Liver (tissue), 9 donors: Measurements from ENCODE around the gene DIPK1B. TPM values are rescaled to one million over a fixed set of nuclear protein-coding genes. Genes with fewer than 3 reads are reported as not detected.
A peak's percentile ranks its signal among the peaks of the same experiment; 100 is the strongest.

Experiments used
- DNase-seq: peaks from one replicate; pipeline ENCODE4 v3.0.0-alpha.2; 2017; ENCODE audit warnings: low spot score
- H3K27ac ChIP-seq, 2 donors: one replicate each; pipeline ENCODE4 v1.7.0; 2013; ENCODE audit warnings: inconsistent platforms in 2 of 2, low read length in 2 of 2, control low read depth in 1 of 2, low read depth in 1 of 2, mild to moderate bottlenecking in 1 of 2
- H3K27me3 ChIP-seq, 4 donors: one replicate each; pipeline versions ENCODE4 v1.6.1 to v1.7.0; 2013; ENCODE audit warnings: low read length in 3 of 4, inconsistent platforms in 1 of 4, mild to moderate bottlenecking in 1 of 4, moderate library complexity in 1 of 4; ENCODE audit not compliant: control insufficient read depth in 4 of 4, insufficient read depth in 4 of 4
- H3K36me3 ChIP-seq, 4 donors: one replicate each; pipeline versions ENCODE4 v1.6.1 to v1.7.0; 2013; ENCODE audit warnings: low read length in 3 of 4, mild to moderate bottlenecking in 3 of 4, low read depth in 1 of 4, moderate library complexity in 1 of 4; ENCODE audit not compliant: control insufficient read depth in 4 of 4, insufficient read depth in 3 of 4
- H3K4me1 ChIP-seq, 4 donors: one replicate each; pipeline versions ENCODE4 v1.6.1 to v1.7.0; 2013; ENCODE audit warnings: low read length in 3 of 4, mild to moderate bottlenecking in 3 of 4, moderate library complexity in 1 of 4; ENCODE audit not compliant: control insufficient read depth in 4 of 4, insufficient read depth in 4 of 4
- H3K4me3 ChIP-seq, 3 donors: one replicate each; pipeline versions ENCODE4 v1.6.1 to v1.7.0; 2013; ENCODE audit warnings: low read length in 3 of 3, control low read depth in 1 of 3, low read depth in 1 of 3, mild to moderate bottlenecking in 1 of 3
- H3K9ac ChIP-seq, 2 donors: one replicate each; pipeline ENCODE4 v1.7.0; 2013; ENCODE audit warnings: low read length in 2 of 2, mild to moderate bottlenecking in 2 of 2, moderate library complexity in 2 of 2, control low read depth in 1 of 2, low read depth in 1 of 2
- H3K9me3 ChIP-seq, 4 donors: one replicate each; pipeline versions ENCODE4 v1.6.1 to v1.7.0; 2013; ENCODE audit warnings: low read length in 3 of 4; ENCODE audit not compliant: control insufficient read depth in 4 of 4
- ATF3 ChIP-seq: IDR thresholded peaks from 2 replicates; pipeline ENCODE4 v1.6.1; 2016; ENCODE audit warnings: antibody characterized with exemption
- EGR1 ChIP-seq, 2 donors: IDR thresholded peaks; 2 replicates each; pipeline ENCODE4 v1.6.1; 2016 to 2018; ENCODE audit warnings: antibody characterized with exemption in 2 of 2, low read depth in 2 of 2
- FOXA1 ChIP-seq: IDR thresholded peaks from 2 replicates; pipeline ENCODE4 v1.6.1; 2016; ENCODE audit warnings: antibody characterized with exemption
- FOXA2 ChIP-seq: IDR thresholded peaks from 2 replicates; pipeline ENCODE4 v1.6.1; 2016; ENCODE audit warnings: antibody characterized with exemption
- GABPA ChIP-seq, 2 donors: IDR thresholded peaks in 1 of 2; conservative IDR thresholded peaks in 1 of 2; 2 replicates each; pipeline ENCODE4 v1.6.1; 2016; ENCODE audit warnings: antibody characterized with exemption in 2 of 2, mild to moderate bottlenecking in 1 of 2, moderate library complexity in 1 of 2
- HNF4A ChIP-seq, 2 donors: conservative IDR thresholded peaks; 2 replicates each; pipeline ENCODE4 v1.6.1; 2016; ENCODE audit warnings: antibody characterized with exemption in 2 of 2, mild to moderate bottlenecking in 2 of 2
- HNF4G ChIP-seq: IDR thresholded peaks from 2 replicates; pipeline ENCODE4 v1.6.1; 2016; ENCODE audit warnings: antibody characterized with exemption
- JUND ChIP-seq, 2 donors: IDR thresholded peaks; 2 replicates each; pipeline ENCODE4 v1.6.1; 2016; ENCODE audit warnings: antibody characterized with exemption in 2 of 2
- NR2F2 ChIP-seq: IDR thresholded peaks from 2 replicates; pipeline ENCODE4 v1.6.1; 2016; ENCODE audit warnings: antibody characterized with exemption
- RAD21 ChIP-seq, 2 donors: IDR thresholded peaks; 2 replicates each; pipeline ENCODE4 v1.6.1; 2016; ENCODE audit warnings: antibody characterized with exemption in 2 of 2, mild to moderate bottlenecking in 2 of 2
- RXRA ChIP-seq, 2 donors: IDR thresholded peaks; 2 replicates each; pipeline ENCODE4 v1.6.1; 2017 to 2018; ENCODE audit warnings: antibody characterized with exemption in 2 of 2, mild to moderate bottlenecking in 1 of 2
- SP1 ChIP-seq: IDR thresholded peaks from 2 replicates; pipeline ENCODE4 v1.6.1; 2018; ENCODE audit warnings: antibody characterized with exemption, mild to moderate bottlenecking
- TAF1 ChIP-seq: conservative IDR thresholded peaks from 2 replicates; pipeline ENCODE4 v1.6.1; 2016; ENCODE audit warnings: antibody characterized with exemption, mild to moderate bottlenecking
- YY1 ChIP-seq: IDR thresholded peaks from 2 replicates; pipeline ENCODE4 v1.6.1; 2016; ENCODE audit warnings: antibody characterized with exemption, mild to moderate bottlenecking
- ZBTB33 ChIP-seq: IDR thresholded peaks from 2 replicates; pipeline ENCODE4 v1.6.1; 2016; ENCODE audit warnings: antibody characterized with exemption
- WGBS: extraction: QIAGEN DNeasy Blood & Tissue Kit; methylation state at CpG from one replicate; pipeline ENCODE4 v1.1.7; 2013; 5-methylcytosine and 5-hydroxymethylcytosine counted together
- polyA plus RNA-seq, 2 donors: library from polyadenylated mRNA; stranded (reverse) in 1 of 2; unstranded in 1 of 2; fragments of 200-250 nt in 1 of 2; fragments of >200 nt in 1 of 2; fragmentation: Nextera tagmentation in 1 of 2; extraction: Ambion mirVana in 1 of 2; gene quantifications; one replicate each; pipeline versions ENCODE4 v1.2.1 to v1.2.3, GENCODE V29; 2013 to 2015
- total RNA-seq, 2 donors: library from RNA; depleted of rRNA; stranded (reverse); fragments of >200 nt; gene quantifications; one replicate each; pipeline ENCODE4 v1.2.3, GENCODE V29; 2014
- TF ChIP-seq, protein P1 (sequence below): IDR thresholded peaks from 2 replicates; pipeline ENCODE4 v1.6.1; 2016; ENCODE audit warnings: antibody characterized with exemption, mild to moderate bottlenecking
- TF ChIP-seq, protein P2 (sequence below): IDR thresholded peaks from 2 replicates; pipeline ENCODE4 v1.6.1; 2016; ENCODE audit warnings: antibody characterized with exemption
- donor health status: healthy.
- donor health status: healthy.
- donor health status: healthy.
- donor health status: healthy.
- donor health status: healthy.

Gene DIPK1B
- total and polyA plus RNA-seq, 4 donors: 2.3 to 19.7 (median 5.2) TPM

- DNase-seq: no peak
Observed at GRCh38 chr9:136697146-136697820, 15.1 kb upstream of the DIPK1B start.

DNA sequence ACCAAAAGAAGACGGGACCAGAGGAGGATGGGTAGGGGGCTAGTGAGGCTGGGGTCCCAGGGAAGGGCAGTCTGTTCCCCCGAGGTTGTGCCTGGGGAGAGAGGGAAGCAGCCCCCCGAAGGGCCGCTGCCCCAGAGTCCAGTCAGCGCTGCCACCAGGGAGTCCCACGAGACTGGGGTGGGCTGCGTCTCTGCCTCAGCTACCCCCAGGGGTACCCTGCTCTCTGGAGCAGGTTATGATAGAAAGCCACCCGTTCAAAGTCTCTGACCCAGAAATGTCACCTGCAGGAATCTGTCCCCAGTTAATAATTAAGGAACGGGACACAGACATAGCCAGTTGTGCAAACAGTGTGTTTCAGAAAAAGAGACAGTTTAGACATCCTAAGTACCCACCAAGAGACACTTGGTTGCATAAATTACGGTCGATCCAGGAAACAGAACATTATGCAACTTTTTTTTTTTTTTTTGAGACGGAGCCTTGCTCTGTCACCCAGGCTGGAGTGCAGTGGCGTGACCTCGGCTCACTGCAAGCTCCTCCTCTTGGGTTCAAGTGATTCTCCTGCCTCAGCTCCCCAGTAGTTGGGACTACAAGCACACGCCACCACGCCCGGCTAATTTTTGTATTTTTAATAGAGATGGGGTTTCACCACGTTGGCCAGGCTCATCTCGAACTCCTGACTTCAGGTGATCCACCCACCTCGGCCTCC lies 14.4 kb upstream of the DIPK1B start:
- Histone ChIP-seq H3K36me3 (no peaks in the 10 kb centered on the region), H3K4me3 (peak overlapping the region in 1 of 3 donors; percentile 23), H3K4me1 (peaks cover 19 to 58% (median 52%) of the 10 kb centered on the region in 4 donors), H3K9me3 (no peaks in the 10 kb centered on the region), H3K27me3 (no peaks in the 10 kb centered on the region), H3K9ac (peak overlapping the region in 1 of 2 donors; percentile 21), H3K27ac (peak overlapping the region; percentile 89 to 93)
- WGBS: 22% methylated on average over 20 of the region's 20 CpGs
- DNase-seq: no peak
- TF ChIP-seq FOXA2 (peak; percentile 53), GABPA (IDR thresholded peaks at IDR 0.05 in 1 of 2, conservative IDR thresholded peaks at IDR 0.05 in 1 of 2) (peak in 1 of 2 donors; percentile 11), HNF4G (peak; percentile 64), TAF1 (peak; percentile 41), EGR1 (IDR thresholded peaks at IDR 0.05; ENCODE audit: low read depth in 2 of 2) (no peak), NR2F2 (peak; percentile 48), JUND (IDR thresholded peaks at IDR 0.05) (peak; percentile 15 to 71), RAD21 (IDR thresholded peaks at IDR 0.05) (peak in 1 of 2 donors; percentile 31)
- TF ChIP-seq, protein P1, sequence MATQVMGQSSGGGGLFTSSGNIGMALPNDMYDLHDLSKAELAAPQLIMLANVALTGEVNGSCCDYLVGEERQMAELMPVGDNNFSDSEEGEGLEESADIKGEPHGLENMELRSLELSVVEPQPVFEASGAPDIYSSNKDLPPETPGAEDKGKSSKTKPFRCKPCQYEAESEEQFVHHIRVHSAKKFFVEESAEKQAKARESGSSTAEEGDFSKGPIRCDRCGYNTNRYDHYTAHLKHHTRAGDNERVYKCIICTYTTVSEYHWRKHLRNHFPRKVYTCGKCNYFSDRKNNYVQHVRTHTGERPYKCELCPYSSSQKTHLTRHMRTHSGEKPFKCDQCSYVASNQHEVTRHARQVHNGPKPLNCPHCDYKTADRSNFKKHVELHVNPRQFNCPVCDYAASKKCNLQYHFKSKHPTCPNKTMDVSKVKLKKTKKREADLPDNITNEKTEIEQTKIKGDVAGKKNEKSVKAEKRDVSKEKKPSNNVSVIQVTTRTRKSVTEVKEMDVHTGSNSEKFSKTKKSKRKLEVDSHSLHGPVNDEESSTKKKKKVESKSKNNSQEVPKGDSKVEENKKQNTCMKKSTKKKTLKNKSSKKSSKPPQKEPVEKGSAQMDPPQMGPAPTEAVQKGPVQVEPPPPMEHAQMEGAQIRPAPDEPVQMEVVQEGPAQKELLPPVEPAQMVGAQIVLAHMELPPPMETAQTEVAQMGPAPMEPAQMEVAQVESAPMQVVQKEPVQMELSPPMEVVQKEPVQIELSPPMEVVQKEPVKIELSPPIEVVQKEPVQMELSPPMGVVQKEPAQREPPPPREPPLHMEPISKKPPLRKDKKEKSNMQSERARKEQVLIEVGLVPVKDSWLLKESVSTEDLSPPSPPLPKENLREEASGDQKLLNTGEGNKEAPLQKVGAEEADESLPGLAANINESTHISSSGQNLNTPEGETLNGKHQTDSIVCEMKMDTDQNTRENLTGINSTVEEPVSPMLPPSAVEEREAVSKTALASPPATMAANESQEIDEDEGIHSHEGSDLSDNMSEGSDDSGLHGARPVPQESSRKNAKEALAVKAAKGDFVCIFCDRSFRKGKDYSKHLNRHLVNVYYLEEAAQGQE: peak; percentile 28

More at GRCh38 chr9:136697146-136697820, 15.1 kb upstream of the DIPK1B start:
- peak overlapping the region; percentile 89 to 93 for H3K27ac ChIP-seq
- 25% methylated on average over 23 of the region's 23 CpGs for WGBS
- peaks cover 24 to 60% (median 55%) of the 10 kb centered on the region in 4 donors for H3K4me1 ChIP-seq
- H3K36me3 ChIP-seq: no peaks in the 10 kb centered on the region
- H3K27me3 ChIP-seq: no peaks in the 10 kb centered on the region
- H3K9me3 ChIP-seq: no peaks in the 10 kb centered on the region
- H3K4me3 ChIP-seq: peak overlapping the region in 1 of 3 donors; percentile 23
- TF ChIP-seq JUND (IDR thresholded peaks at IDR 0.05) (peak in 1 of 2 donors; percentile 45), ATF3 (no peak), TAF1 (no peak), ZBTB33 (no peak), SP1 (peak; percentile 83), FOXA1 (no peak), NR2F2 (peak; percentile 66), HNF4A (conservative IDR thresholded peaks at IDR 0.05) (peak; percentile 92 to 97), YY1 (no peak), GABPA (IDR thresholded peaks at IDR 0.05 in 1 of 2, conservative IDR thresholded peaks at IDR 0.05 in 1 of 2) (no peak), HNF4G (peak; percentile 94), RXRA (IDR thresholded peaks at IDR 0.05) (peak; percentile 92 to 98), EGR1 (IDR thresholded peaks at IDR 0.05; ENCODE audit: low read depth in 2 of 2) (peak in 1 of 2 donors; percentile 67)
- TF ChIP-seq, protein P2, sequence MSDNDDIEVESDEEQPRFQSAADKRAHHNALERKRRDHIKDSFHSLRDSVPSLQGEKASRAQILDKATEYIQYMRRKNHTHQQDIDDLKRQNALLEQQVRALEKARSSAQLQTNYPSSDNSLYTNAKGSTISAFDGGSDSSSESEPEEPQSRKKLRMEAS: no peak
- TF ChIP-seq, protein P1: no peak
- H3K9ac ChIP-seq: peak overlapping the region in 1 of 2 donors; percentile 21
